PC-9 (cell line): Measurements from ENCODE around the gene KCNJ11.

Source experiments
- EZH2 ChIP-seq: fragments of 200-600 bp; sonication (generic); IDR thresholded peaks from 2 replicates; pipeline ENCODE4 v1.8.0; 2017; ENCODE audit warnings: antibody characterized with exemption, low read depth
- TF ChIP-seq, protein P1 (sequence below): fragments of 200-600 bp; sonication (generic); conservative IDR thresholded peaks from 2 replicates; pipeline ENCODE4 v1.6.1; 2017; ENCODE audit warnings: mixed run types, antibody characterized with exemption, mild to moderate bottlenecking, moderate library complexity

DNA sequence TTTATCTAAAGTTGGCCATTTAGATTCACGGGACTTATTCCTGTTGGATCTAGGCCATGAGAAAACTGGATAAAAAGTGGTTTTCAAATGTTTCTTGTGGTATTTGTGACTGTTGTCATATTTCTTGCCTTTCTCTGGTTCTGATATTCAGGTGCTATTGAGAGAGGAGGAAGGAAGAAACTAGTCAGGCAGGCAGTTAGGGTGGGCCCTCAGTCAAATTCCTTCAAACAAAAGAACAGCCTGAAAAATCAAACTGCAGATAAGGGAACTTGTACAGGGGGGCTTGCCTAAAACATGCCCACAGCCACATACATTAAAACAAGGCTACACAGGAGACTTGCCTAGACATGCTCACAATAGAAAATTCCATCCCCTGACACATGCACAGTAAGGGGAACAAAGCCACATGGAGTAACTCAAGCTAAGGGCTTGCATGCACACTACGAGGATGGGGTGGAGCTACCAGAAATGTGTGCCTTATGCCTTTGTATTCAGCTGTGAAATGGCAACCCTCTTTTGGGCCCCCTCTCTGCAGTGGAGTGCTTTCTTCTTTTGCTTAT is 18.7 kb downstream of the KCNJ11 start:
- TF ChIP-seq, protein P1, sequence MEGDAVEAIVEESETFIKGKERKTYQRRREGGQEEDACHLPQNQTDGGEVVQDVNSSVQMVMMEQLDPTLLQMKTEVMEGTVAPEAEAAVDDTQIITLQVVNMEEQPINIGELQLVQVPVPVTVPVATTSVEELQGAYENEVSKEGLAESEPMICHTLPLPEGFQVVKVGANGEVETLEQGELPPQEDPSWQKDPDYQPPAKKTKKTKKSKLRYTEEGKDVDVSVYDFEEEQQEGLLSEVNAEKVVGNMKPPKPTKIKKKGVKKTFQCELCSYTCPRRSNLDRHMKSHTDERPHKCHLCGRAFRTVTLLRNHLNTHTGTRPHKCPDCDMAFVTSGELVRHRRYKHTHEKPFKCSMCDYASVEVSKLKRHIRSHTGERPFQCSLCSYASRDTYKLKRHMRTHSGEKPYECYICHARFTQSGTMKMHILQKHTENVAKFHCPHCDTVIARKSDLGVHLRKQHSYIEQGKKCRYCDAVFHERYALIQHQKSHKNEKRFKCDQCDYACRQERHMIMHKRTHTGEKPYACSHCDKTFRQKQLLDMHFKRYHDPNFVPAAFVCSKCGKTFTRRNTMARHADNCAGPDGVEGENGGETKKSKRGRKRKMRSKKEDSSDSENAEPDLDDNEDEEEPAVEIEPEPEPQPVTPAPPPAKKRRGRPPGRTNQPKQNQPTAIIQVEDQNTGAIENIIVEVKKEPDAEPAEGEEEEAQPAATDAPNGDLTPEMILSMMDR = no peak
- no peak for TF ChIP-seq EZH2
